GM10248 (cell line): ENCODE data around the gene KRT71.

Experiments used
- CTCF ChIA-PET: fragments of 300-600 bp; sonication (Branson Sonifier 250); formaldehyde crosslinking; extraction: SDS; loops from one replicate; lab custom pipeline; 2021; ENCODE audit warnings: antibody characterized with exemption; lab: Yijun Ruan, JAX
- POLR2A ChIA-PET: fragments of 350-650 bp; sonication (Branson Sonifier 250); formaldehyde crosslinking; extraction: SDS; loops from one replicate; lab custom pipeline; 2020; ENCODE audit warnings: antibody characterized with exemption; lab: Yijun Ruan, JAX
- DNase-seq: peaks from one replicate; pipeline ENCODE4 v3.0.0; 2012; ENCODE audit errors: extremely low spot score
- TF ChIP-seq, protein P1 (sequence below): IDR thresholded peaks from 2 replicates; pipeline ENCODE4 v1.5.1; 2012; ENCODE audit warnings: mild to moderate bottlenecking, low read depth; ENCODE audit errors: extremely low read depth, missing control alignments, control extremely low read depth

Gene KRT71

DNA sequence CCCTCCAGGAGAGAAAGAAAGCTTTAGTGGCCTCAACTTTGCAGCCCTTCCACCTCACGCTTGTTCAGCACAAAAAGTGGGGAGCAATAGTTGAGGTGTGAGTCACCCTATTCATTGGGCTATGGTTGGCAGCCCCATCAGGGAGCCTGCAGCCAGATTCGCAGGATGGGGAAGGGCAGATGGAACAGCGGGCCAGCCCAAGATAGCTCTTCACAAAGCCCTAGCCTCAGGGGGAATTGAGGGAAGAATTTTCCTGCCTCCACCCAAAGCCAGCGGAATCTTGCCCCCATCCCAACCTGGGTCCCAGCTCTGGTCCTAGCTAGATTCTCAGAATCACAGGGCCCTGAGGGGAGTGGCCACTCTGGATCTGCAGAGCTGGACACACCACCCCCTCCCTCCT lies 29.1 kb downstream of the KRT71 start:
- no peak for DNase-seq
- ChIA-PET CTCF (no interaction called here), POLR2A (no interaction called here)
- TF ChIP-seq, protein P1, sequence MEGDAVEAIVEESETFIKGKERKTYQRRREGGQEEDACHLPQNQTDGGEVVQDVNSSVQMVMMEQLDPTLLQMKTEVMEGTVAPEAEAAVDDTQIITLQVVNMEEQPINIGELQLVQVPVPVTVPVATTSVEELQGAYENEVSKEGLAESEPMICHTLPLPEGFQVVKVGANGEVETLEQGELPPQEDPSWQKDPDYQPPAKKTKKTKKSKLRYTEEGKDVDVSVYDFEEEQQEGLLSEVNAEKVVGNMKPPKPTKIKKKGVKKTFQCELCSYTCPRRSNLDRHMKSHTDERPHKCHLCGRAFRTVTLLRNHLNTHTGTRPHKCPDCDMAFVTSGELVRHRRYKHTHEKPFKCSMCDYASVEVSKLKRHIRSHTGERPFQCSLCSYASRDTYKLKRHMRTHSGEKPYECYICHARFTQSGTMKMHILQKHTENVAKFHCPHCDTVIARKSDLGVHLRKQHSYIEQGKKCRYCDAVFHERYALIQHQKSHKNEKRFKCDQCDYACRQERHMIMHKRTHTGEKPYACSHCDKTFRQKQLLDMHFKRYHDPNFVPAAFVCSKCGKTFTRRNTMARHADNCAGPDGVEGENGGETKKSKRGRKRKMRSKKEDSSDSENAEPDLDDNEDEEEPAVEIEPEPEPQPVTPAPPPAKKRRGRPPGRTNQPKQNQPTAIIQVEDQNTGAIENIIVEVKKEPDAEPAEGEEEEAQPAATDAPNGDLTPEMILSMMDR: no peak

DNA sequence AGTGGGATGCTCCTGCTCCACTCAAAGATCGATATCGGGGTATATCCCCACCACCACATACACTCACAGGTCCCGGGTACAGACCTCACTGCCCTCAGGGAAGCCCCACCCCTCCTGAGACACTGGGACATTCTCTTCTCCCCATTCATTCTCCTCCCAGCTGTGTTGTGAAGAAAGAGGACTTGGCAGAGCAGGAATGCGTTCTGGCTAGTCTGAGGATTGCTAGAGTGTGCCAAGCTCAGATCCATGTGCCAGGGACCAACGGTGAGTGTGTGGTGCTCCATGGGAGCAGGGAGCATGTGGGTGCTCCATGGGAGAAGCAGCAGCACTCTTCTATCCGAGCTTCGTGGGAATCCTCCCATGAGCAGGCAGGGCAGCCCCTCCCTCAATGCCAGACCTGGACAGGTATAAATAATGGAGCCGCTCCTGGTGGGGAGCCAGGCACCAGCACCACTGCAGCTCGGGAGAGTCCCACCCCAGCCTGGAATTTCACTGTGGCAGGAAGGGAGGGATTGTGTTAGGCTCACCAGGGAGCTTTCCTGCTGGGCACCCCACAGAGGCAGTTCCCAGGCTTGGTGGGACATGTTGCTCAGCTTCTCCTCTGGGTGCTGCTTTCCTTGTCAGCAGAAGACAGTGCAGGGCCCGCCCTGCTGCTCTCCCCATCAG lies 30.5 kb downstream of the KRT71 start:
- TF ChIP-seq, protein P1: no peak
- POLR2A ChIA-PET: no interaction called here
- no peak for DNase-seq
- CTCF ChIA-PET: no interaction called here

DNA sequence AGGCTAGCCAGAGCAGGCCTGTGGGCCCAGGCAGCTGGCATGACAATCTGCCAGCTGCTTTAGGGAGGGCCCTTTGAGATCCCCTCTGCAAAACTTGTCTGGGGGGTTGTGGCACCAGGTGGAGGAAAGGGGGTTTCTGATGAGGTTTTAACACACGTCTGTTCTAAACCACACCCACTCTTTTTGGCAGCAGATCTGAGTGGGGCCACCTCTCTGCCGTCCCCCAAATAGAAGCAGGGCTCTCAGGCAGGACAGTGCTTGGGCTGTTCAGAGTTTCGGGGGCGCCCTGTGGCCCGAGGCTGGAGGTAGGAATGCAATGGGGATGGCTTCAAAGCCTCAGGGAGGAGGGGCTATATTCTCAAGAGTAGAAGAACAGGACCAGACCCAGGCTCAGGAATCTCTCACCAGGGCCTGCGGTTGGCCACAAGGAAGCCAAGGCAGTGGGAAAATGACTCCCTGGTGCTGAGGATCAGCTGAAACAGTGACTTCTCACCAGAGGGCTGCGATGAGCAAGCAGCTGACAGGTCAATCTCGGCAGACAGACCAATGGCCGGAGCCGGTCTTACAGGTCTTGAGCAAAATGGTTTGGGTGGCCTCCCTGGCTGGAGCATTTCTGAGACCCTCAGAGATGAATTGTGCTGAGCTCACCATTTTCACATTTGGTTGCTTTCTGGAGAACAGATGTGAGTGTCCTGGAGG lies 31.2 kb downstream of the KRT71 start:
- POLR2A ChIA-PET: no interaction called here
- DNase-seq: no peak
- TF ChIP-seq, protein P1: no peak
- CTCF ChIA-PET: no interaction called here

DNA sequence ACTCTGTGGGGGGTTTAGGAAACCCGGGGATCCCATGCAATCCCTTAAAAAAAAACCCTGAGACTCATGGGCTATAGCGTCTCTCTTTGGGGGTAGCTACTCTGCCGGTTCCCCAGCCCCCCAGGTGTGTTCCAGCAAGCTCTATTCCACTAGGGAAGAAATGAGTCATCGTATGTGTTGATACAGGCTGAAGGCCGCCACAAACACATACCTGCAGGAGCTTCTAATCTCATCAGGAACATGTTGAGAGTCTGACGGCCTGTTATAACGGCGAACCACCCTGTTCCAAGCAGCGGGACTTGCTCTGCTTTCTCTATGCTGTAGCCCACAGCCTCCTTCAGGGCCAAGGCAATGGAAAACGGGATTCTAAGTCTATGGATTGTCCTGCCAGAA lies 31.8 kb downstream of the KRT71 start:
- TF ChIP-seq, protein P1: no peak
- POLR2A ChIA-PET: interaction anchor here (0.5 kb wide), 1 partner anchor 493 kb away, joined by 10 read pairs; no protein-coding TSS in a partner anchor
- DNase-seq: no peak
- CTCF ChIA-PET: interaction anchor here (1.1 to 1.2 kb wide), 2 partner anchors 13 to 15 kb away, joined by 3 to 4 read pairs; no protein-coding TSS in a partner anchor

DNA sequence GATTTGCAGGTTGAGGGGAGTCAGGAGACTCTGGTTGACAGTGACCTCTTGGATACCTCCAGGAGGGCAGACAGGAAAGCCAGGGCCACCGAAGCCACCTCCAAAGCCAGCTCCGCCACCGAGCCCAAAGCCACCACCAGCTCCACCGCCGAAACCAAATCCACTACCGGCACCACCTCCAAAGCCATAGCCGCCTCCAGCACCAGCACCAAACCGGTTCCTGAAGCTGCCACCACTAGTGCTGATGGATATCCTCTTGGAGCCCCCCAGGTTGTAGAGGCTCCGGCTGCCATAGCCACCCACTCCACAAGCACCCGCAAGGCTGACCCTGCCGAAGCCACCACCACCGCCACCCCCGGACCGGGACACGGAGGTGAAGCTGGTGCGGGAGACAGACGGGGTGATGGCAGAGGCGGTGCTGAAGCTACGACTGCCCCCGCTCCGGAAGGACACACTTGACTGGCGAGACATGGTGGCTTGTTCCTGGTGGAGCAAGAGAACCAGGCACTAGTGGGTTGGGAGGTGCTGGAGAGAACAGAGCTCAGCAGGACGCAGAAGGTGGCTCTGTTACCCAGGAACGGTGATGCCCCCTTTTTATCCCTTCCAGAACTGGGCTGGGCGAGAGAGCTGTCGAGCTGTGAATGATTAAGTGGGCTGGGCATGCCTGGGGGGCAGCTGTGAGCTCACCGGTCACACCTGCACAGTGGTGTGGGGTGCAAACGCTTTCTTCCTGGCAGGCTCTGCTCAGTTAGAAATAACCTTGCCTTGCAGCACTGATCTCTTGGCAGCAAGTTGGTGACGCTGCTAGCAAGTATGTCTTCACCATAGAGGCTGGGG lies 32.9 kb downstream of the KRT71 start, which contains the start of gene KRT5:
KRT5 (minus strand) TSS at position 569 of the 837 bp plus-strand sequence; CDS start at position 471, 98 bp downstream.
- CTCF ChIA-PET: interaction anchor here (0.9 to 1.2 kb wide), 3 partner anchors 12 to 66 kb away, joined by 3 to 4 read pairs (median 3); no protein-coding TSS in a partner anchor
- POLR2A ChIA-PET: no interaction called here
- no peak for DNase-seq
- TF ChIP-seq, protein P1: no peak

DNA sequence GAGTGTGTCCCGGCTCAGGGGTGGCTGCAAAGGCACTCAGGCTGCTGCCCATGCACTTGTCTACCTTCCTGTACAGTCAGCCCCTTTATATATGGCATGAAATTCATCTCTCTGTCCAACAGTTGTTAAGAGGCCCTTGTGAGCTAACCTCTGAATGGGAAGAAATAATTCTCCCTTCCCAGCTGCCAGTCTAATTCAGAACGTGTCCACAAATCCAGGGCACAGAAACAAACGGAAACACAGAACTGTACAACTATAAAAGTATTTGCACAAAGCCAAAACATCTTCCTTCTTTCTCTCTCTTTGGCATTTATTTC lies 33.6 kb downstream of the KRT71 start:
- POLR2A ChIA-PET: no interaction called here
- CTCF ChIA-PET: interaction anchor here (0.9 kb wide), 1 partner anchor 66 kb away, joined by 3 read pairs; no protein-coding TSS in a partner anchor
- TF ChIP-seq, protein P1: no peak
- no peak for DNase-seq
